LNCaP clone FGC (cell line): ENCODE measurements around the gene DSEL.

Experiments used
- DNase-seq: peaks from one replicate; pipeline ENCODE4 v3.0.0-alpha.2; 2011; ENCODE audit warnings: low read depth
- H3K4me3 ChIP-seq: 2 replicates; pipeline ENCODE4 v1.5.1; 2011; ENCODE audit warnings: mild to moderate bottlenecking, low read depth, low read length, control low read depth
- TF ChIP-seq, protein P1 (sequence below): IDR thresholded peaks from 2 replicates; pipeline ENCODE4 v1.5.1; 2012; ENCODE audit warnings: mild to moderate bottlenecking; ENCODE audit not compliant: control insufficient read depth, insufficient read depth; ENCODE audit errors: extremely low read depth

Gene DSEL

DNA sequence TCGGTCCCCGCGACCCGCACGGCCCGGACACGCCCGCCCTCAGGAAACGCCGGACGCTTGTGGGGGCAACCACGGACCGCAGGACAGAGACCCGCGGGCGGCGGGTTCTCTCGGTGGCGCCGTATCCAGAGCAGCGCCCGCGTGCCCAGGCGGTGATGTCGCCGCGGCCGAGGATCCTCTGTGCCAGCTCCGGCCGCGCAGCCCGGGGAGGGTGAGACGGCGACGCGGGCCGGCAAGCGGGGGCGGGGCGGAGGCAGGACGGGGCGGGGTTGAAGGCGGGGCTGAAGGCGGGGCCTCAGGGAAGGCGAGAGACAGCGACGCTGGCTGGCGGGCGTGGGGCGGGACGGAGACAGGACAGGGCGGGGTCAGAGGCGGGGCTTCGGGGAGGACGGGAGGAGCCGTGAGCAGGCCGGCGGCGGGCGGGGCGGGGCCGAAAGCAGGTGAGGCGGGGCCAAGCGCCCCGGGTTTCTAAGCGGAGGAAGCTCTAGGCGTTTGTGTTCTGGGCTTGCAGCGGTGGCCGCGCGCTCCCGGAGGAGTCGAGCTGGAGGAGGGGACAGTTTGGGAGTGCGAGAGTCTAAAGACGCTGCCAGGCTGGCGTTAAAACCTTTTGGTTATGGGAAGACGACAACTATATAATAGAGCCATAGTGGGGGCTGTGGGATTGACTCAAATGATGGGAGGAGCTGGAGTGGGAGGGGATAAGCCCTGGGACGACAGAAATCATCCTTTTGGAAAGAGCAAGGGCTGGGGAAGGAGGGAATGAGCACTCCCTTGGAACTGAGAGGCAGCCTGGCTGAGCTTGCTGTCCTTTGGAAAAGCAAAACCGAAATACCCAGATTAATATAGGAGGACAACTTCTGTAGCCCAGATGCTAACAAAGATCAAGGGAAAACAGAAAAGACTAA, at the start of gene DSEL:
Gene DSEL (minus strand): TSS at position 182 of the 905 bp plus-strand sequence. CDS start 2,112 bp downstream, outside the sequence.
- DNase-seq = peak; percentile 67
- TF ChIP-seq, protein P1, sequence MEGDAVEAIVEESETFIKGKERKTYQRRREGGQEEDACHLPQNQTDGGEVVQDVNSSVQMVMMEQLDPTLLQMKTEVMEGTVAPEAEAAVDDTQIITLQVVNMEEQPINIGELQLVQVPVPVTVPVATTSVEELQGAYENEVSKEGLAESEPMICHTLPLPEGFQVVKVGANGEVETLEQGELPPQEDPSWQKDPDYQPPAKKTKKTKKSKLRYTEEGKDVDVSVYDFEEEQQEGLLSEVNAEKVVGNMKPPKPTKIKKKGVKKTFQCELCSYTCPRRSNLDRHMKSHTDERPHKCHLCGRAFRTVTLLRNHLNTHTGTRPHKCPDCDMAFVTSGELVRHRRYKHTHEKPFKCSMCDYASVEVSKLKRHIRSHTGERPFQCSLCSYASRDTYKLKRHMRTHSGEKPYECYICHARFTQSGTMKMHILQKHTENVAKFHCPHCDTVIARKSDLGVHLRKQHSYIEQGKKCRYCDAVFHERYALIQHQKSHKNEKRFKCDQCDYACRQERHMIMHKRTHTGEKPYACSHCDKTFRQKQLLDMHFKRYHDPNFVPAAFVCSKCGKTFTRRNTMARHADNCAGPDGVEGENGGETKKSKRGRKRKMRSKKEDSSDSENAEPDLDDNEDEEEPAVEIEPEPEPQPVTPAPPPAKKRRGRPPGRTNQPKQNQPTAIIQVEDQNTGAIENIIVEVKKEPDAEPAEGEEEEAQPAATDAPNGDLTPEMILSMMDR = no peak
- H3K4me3 ChIP-seq = peak within 1 kb of the TSS; percentile 86

DNA sequence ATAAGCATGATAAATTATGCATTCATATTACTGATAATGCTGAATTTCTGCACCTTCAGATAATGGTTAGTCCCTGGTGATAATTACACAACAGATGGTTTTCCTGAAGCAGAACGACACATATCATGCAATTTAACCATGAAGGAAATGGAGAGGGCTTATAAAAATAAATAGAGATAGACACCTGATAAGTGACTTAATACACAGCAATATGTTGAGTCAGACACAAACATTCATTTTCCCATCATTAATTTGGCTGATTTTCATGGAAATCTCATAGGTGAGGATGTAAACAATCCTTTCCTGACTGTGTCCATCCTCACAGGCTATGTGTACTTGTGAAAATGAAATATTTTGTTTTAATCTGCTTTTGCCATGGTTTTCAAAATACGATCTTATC, 36.9 kb upstream of the DSEL start:
- DNase-seq = no peak
- no peak overlapping the region for H3K4me3 ChIP-seq
- TF ChIP-seq, protein P1 = no peak

DNA sequence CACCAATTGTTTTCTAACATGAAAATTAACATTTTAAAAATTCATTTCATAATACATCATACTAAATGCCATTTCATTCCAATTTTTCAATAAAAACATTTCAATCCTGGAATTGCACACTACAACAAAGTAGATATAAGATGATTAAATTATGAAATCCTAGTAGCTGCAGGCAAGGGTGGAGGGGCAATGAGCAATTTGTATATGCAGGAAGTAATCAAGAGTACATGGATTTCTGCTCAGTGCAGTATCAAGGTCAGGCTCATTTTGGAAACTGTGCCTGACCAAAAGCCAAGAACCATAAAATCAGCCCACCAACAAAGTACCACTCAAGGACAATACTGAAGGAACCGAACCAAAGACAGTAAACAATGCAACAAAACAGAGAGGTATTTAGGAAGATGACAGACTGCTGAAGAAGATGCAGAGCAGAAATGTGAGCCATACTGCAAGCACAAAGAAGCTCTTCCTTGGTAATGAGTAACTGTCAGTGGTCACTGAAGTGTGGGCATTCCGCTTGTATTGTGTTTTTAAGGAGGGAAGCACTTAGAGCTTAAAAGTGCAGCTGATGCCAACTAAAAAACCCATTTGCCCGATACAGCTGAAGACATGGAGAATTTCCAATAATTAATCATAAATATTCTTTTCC, 34.5 kb upstream of the DSEL start:
- no peak for DNase-seq
- no peak overlapping the region for H3K4me3 ChIP-seq
- TF ChIP-seq, protein P1 = no peak

DNA sequence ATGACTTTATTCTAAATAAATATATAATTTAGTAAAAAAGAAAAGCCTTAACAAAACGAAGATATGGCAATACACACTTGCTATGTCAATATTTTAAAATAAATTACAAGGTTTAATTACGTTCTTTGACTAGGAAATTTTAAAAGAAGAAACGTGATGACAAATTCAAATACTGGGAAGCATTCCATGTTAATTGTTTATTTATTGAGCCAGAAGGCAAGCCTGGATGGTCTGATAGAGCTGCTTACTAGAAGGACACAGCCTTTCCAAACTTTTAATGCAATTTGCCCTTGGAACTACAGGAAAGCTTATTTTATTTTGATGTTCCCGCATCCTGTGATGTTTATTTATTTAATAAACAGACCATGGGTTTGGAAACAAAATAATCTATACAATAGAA, 33.4 kb upstream of the DSEL start:
- H3K4me3 ChIP-seq = no peak overlapping the region
- peak; percentile 63 for DNase-seq
- TF ChIP-seq, protein P1 = no peak

DNA sequence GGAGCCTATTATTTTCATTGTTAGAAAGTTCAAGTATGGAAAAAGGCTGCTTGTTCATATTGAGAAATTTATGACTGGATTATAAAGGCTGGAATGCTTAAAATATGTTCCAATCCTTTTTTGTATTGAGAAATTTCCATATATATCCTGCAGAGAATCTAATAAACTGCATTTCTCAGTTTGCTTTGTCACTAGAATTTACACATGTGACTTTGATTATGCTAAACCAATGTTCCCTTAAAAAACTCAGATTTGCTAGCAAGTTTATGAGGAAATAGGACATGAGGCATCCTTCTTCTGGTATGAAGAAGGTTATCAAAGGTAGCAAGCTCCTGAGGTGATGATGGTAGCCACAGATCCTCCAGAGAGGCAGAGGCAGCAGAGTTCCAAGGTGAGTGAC, 29.2 kb upstream of the DSEL start:
- DNase-seq = no peak
- H3K4me3 ChIP-seq = no peak overlapping the region
- TF ChIP-seq, protein P1 = no peak

DNA sequence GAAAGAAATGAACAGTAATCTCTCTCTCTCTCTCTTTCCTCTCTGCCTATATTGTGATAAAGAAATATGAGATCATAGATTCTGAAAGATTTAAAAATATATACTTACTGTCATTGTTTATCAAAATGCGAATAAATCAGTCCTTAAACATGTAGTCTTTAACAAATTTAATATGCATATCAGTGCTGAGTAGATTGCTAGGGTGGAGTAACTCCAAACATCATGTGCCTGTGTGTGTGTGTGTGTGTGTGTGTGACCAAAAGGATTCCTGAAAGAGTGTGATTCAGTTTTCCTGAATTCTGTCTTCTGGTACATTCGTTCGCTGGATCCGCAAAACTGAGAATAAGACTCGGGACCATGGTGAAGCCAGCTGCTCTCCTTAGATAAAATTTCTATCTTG, 24.0 kb upstream of the DSEL start:
- TF ChIP-seq, protein P1 = no peak
- no peak for DNase-seq
- no peak overlapping the region for H3K4me3 ChIP-seq
